Amniotic stem cell (primary cell): ENCODE results near the gene ABCC2.
A peak's percentile ranks its signal among the peaks of the same experiment; 100 is the strongest.
"Not testable (repeated sequence)": the region's sequence is repeated elsewhere in the genome, so short reads cannot be mapped to it uniquely, and the experiment has no call there.

Source experiments
- DNase-seq: peaks from one replicate; lab custom pipeline; 2025; lab: John Stamatoyannopoulos, UW

Gene ABCC2

DNA sequence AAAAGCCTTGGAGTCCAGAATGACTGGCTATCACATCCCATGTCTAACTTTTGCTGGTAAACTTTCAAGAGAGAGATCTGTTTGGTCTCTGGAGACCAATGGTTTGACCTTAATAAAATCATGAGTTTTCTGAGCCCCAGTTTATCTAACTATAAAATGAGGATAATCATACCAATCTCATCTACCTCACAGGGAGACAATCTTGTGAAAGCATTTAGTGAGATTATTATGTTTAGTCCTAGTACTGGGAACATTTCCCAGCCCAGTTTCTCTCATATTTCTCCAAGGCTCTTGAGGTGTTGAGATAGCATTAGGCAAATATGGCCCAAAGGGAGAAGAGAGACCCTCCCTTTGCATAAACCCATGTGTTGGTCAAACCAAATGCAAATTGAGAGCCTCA, 25.8 kb downstream of the ABCC2 start:
- no peak for DNase-seq

DNA sequence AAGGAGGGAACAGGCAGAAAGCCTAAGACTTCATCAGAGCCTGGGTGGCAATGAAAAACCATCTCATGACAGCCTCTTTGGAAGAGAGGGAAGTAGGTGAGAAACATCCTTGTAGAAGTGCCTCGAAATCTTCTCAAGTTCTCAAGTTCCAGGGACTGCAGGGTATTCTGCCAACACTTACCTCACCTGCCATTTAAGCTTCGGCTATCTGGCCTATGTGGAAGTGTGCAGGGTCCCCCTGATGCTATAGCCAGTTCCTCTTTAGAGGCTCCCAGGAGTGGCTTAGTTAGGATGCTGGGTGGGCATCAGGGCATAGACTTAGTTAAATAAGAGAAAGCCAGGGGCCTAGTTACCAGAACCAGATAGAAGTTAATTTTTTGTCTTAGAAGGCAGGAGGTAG, 27.0 kb downstream of the ABCC2 start:
- no peak for DNase-seq

DNA sequence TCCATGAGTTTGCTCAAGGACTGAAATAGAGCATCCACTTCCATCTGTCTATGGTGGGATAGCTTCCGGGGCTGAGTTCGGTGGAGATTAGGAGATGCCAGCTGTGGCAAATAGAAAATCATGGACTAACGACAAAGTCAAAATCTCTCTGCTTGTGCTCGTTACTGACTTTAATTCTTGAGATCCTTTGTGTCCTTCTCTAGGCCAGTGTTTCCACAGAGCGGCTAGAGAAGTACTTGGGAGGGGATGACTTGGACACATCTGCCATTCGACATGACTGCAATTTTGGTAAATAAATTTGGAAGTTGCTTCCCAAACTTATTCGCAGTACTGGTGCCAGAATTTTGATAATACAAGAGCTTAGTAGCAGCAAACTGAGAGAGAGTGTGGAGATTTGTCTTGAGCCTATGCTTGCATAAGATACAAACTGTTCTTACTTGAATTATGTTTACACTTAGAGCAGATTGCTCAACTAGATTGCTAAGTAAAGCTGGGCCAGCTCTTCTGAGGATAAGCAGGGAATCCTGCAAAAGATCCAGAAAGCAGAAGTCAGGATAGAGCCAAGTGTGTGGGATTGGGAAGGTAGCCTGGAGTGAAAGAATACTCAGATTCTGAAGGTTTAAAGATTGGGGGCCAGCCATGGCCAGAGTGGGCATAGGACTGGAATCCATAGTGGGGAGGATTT, 27.6 kb downstream of the ABCC2 start:
- DNase-seq = no peak

DNA sequence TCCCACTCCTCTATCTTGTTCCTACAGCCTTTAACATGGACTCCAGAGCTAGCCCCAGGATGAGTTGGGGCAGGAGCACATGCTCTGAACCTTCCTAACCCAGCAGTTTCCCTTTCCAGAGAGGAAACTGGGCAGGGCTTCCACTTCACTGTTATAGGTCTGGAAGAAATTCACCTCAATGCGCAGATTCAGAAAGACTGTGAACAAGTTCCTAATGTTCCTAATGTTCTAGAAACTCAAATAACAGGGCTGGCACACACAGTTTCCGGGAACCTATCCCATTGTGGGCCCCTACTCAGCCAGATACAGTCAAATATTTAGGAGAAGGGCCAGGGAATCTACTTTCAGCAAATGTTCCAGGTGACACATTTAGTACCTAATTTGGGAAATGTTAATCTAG, 29.7 kb downstream of the ABCC2 start:
- DNase-seq = no peak

DNA sequence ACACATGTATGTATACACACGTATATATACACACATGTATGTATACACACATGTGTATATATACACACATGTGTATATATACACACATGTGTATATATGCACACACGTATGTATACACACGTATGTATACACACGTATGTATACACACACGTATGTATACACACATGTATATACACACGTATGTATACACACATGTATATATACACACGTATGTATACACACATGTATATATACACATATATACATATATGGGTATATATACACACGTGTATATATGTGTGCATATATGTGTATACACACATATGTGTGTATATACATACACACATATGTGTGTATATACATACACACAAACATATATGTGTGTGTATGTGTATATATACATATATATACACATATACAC, 31.7 kb downstream of the ABCC2 start:
- no peak for DNase-seq

DNA sequence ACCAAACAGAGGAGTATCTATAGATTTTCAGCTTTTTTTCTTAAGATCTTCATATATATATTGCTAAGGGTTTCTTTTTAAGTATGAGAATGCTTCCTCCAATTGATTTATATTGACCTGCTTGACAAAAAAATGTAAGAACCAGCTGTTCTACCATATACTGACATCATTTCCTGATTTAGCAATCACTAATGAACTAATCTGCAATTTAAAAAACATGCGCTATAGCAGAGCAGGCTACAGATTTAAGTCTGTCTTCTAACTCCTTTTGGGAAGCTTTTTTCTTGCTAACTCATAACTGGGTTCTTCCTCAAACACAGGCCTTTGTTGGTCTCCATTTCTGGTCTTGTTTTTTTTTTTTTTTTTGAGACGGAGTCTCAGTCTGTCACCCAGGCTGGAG, 33.2 kb downstream of the ABCC2 start:
- no peak for DNase-seq

DNA sequence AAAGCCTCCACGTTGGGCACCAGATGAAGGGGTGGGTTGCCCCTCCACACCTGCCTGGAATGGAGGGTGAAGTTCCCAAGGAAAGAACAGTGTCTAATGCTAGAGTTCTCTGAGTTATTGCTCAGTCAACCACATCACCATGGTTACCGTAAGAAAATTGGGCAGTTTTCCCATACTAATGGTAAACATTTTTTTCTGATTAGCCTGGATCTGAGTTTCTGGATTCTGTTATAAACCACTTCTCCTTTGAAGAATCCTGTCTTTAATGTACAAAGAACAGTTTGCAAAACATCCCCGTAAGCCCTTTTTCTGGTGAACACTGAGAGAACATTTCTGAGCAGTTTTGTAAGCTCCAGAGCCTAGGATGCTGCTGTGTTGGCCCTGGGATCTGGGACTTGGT, 45.5 kb downstream of the ABCC2 start:
- DNase-seq = peak; percentile 23

DNA sequence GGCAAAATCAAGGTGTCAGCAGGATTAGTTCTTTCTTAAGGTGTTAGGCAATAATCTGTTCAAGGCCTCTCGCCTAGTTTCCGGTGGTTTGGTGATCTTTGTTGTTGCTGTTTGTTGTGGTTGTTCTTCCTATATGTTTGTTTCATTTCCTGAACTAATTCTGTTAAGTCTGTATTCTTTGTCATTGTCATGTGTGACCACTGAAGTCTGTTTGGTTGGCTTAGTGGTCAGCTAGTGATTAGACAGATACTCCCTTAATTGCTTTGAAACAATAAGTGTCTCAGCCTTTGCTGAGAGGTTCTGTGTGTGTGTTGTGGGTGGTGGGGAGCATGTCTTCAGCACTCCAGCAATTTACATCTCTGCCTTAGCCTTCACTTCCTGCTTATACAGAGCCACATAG, 46.0 kb downstream of the ABCC2 start:
- no peak for DNase-seq

DNA sequence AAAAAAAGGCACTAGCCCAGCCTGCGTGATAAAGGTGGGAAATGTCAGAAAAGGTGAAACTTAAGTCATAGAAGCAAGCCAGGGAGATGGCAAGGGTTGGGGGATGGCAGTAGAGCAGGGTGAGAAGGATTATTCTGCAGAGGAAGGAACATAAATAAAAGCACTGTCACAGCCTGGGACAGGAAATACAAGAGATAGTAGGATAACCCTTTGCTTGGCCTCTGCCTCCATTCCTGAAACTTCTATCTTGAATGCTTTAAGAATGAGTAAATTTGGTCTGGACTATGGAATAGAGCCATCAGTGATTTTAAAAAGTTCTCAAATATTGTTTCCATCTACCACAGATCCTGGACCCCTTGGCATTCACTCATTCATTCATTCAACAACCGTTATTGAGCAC, 50.0 kb downstream of the ABCC2 start:
- no peak for DNase-seq

DNA sequence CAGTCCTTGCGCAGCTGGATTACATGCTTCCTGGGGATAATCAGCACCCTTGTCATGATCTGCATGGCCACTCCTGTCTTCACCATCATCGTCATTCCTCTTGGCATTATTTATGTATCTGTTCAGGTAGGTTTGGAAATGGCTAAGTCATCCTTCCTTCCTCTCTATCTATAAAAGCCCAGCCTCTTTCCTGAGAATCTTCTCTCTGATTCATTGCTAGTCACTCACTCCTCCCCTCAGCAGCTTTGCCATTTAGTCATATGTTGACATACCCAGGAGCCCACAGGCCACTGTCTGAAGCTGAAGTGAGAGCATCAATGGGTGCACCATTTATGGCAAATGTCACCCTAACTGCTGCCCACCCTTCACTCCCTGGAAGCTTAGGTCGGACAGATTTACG, 52.0 kb downstream of the ABCC2 start:
- no peak for DNase-seq

DNA sequence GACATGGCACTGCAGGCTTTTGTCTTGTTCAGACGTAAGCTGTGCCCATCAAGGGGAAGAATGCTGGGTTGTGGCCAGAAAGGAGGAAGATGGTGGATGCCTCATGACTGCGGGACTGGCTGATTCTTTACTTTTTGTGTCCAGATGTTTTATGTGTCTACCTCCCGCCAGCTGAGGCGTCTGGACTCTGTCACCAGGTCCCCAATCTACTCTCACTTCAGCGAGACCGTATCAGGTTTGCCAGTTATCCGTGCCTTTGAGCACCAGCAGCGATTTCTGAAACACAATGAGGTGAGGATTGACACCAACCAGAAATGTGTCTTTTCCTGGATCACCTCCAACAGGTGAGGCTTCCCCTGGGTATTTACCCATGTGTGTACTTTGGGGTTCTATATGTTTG, 53.5 kb downstream of the ABCC2 start:
- no peak for DNase-seq

DNA sequence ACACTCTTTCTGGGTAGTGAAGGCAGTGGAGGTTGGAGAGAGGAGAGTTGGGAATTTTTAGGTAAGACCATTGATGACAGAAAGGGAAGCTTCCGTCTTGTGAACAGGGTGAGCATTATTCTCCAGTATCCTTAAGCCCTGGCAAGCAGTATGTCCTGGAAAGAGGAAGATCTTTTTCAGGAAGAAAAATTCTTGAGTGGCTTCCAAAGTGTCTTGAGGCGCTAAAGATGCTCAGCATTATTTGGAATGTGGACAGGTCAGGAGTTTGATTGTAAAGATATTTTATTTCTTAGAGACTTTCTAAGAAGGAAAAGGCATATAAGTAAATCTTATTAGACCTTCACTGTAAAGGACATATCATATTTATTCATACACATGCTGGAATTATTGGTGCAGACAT, 54.3 kb downstream of the ABCC2 start:
- DNase-seq = no peak

DNA sequence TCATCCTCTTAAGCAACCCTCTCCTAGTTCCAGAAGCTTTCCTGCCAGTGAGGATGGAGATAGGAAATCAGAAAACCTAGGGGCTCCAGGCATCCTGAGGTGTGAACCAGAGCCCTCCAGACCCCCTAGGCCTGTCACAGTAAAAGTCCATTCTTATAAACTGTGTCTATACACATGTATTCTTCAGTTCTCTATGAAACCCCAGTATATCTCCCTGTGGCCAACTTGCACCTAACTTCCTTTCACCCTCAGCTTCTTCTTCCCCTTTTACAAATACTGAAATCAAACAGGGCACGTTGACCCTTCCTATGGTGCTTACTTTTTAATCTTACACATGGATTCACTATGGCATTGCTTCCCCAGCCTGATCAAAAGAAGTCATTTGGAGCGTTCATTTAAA, 58.4 kb downstream of the ABCC2 start:
- DNase-seq = not testable (repeated sequence)

DNA sequence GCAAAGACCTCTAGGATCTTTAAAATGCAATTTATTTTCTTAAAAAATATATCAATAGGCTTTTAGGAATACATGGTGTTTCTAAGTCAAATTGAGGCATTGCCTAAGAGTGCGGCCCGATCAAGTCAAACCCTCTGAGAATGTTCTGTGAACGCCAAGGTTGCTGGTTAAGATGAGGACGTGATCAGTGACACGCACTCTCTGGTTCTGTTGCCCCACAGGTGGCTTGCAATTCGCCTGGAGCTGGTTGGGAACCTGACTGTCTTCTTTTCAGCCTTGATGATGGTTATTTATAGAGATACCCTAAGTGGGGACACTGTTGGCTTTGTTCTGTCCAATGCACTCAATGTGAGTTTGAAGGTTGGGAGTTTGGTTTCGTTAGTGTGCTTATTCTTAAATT, 59.3 kb downstream of the ABCC2 start:
- DNase-seq = no peak

DNA sequence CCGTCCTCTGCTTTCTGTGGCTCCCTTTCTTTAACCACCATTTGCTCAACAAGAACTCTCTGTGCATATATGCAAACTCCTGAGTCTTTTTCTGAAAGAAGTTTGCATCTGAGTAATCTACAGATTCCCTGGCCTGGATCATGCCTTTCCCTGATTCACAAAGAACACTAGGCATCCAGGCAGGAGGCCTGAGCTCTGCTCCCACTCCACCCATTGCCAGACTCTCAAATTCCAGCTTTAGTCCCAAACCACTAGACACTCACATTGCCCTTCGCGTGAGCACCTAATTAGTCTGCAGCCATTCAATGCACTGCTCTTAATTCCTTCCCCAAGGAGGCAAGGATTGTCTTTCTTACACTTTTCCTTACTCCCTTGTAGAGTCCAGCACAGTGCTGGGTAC, 60.9 kb downstream of the ABCC2 start:
- no peak for DNase-seq

DNA sequence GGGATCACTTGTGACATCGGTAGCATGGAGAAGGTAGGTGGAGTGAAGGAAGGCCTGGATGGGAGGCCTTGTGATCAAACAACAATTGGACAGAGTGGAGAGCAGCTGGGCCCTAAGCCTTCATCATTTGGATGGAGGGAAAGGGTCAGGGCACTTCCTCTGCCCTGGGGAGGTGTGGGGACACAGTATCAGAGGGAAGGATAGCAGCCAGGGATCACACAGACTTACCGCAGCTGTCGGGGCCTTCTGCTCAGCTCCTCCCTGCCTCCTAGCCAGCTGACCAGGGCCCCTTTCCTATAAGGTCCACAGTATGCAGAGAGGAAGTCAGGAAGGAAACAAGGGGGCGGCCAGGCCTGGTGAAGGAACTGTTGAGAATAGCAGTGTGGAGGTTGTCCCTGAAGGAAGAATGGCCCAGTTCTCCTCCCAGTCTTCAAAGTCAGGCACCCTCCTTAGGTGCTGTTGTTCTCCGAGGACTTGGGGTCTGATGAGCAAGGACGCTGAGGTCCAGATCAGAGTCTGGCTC, 62.1 kb downstream of the ABCC2 start:
- no peak for DNase-seq

DNA sequence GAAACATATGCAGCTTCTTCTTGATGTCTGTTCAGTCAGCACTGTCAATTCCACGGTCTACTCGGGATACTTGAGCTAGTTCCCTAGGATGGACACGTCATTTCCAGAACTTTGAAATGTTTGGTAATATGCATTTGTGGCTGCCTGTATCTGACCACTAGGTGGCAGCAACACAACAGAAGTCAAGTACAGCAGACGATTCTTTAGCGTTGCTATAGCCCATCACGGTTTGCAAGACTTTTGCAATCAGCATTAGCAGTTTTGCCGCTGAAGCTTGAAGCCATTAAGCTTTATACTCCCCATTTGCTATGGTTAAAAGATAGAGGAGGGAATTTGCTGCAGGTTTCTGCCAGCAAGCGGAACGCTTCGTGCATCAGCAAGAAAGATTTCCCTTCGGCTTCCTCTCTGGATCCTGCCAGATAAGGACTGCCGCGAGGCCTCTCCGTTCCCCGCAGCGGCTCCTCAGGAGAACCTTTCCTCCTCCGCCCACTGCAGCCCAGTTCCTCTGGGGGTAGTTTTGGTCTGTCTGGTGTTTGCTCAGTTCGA, 63.5 kb downstream of the ABCC2 start:
- peak; percentile 74 for DNase-seq

DNA sequence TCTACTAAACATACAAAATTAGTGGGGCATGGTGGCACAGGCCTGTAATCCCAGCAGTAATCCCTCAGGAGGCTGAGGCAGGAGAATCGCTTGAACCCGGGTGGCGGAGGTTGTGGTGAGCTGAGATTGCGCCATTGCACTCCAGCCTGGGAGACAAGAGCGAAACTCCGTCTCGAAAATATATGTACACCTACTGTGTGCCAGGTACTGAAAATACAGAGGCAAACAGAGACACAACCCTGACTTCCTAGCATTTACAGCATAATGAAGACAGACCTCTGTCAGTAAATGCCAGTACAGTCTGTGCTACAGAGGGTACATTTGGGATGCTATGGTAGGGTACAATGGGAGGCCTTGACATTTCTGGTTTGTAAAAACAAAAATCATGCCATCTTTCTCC, 66.6 kb downstream of the ABCC2 start:
- DNase-seq = no peak

DNA sequence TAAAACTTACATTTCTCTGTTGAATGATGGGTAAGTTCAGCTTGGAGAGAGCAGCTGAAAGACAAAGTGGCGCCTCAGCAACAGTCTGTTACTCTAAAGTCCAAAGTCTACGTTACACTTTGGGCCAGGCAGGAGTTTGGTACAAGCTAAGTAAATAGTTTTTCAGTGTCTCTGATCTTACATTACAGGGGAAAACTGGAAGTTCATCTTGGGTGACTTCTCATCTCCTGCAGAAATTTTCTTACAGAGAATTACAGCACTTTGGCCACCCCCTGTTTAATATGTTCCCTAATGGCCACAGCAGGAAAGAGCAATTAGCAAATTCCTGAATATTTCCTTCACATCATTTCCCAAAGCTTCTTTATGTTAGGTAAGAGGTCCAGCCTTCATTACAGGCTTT, 67.1 kb downstream of the ABCC2 start:
- no peak for DNase-seq

DNA sequence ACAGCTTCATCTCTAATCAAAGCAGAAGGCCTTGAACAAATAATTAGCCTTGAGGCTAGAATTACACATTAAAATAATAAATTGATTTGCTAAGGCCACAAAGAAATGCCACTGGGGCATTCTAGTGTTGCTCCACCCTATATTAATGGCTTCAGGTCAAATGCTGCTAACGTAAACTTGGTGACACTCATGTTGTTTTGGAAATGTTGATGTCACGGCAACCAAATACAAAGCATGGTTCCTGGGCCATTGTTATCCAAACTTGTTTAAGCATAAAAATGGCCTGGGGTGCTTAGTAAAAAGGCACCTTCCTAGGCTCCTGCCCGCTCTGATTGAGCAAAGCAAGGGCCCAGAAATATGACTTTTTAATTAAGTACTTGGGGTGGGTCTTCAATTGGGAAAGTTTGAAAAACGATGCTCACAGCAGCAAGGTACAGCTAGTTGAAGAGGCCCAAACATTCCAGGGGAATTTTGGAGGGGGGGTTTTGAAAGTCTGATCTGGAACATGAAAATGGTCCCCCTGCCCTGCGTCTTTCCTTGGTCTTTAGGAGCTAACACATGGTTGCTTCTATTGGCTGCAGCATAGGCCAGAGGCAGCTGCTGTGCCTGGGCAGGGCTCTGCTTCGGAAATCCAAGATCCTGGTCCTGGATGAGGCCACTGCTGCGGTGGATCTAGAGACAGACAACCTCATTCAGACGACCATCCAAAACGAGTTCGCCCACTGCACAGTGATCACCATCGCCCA, 67.8 kb downstream of the ABCC2 start:
- DNase-seq = no peak

DNA sequence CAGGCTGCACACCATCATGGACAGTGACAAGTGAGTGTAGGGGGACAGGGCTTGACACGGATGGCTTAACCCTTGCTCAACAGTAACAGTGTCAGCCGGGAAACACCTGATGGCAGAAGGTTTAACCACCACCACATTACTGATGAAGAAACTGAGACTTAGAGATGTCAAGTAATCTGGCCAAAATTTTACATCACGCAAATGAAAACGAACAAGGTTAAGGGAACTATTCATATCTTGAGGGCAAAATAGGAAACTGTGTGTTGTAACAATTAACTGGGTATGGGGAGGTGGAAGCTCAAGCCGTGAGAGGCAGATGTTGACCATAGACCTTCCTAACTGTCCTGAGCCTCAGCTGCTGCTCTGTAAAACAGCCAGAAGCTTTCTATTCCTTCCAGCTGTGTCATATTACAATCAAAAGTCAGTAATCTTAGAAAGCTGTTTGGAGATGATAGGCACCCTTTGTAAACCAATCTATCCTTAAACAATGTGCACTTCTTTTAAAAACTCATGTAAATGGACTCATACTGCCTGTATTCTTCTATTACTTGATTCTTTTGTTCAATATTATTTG, 68.4 kb downstream of the ABCC2 start:
- DNase-seq = no peak

DNA sequence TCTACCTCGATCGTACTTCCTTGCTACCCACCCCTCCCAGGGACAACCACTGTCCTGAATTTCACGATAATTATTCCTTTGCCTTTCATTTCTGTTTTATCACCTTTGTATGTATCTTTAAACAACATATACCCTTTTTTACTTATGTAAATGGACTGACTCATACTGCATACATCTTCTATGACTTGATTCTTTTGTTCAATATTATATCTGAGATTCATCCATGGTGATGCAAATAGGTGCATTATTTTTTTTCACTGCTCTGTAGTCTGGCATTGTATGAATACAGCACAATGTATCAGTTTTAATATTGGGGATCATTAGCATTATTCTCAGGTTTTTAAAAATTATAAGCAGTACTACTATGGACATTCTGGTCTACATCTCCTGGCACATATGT, 69.4 kb downstream of the ABCC2 start:
- DNase-seq = no peak
